Panc1 (cell line): Measurements from ENCODE around the gene CTTNBP2.

ENCODE experiments used
- POLR2AphosphoS5 ChIP-seq: IDR thresholded peaks from 2 replicates; pipeline ENCODE4 v1.6.1; 2012; ENCODE audit warnings: mild to moderate bottlenecking, low read depth, low read length, moderate library complexity
- SIN3A ChIP-seq: IDR thresholded peaks from 2 replicates; pipeline ENCODE4 v1.6.1; 2012; ENCODE audit warnings: low read depth, mild to moderate bottlenecking, low read length, moderate library complexity, borderline replicate concordance; ENCODE audit not compliant: insufficient read depth
- TCF7L2 ChIP-seq: IDR thresholded peaks from 2 replicates; pipeline ENCODE4 v1.6.1; 2011; ENCODE audit warnings: mild to moderate bottlenecking, low read depth, low read length, inconsistent platforms
- TF ChIP-seq, protein P1 (sequence below): fragments of 450-650 bp; IDR thresholded peaks from 2 replicates; pipeline ENCODE4 v1.5.1; 2017; ENCODE audit warnings: mild to moderate bottlenecking
- TF ChIP-seq, protein P2 (sequence below), 2 experiments: IDR thresholded peaks; 2 replicates each; pipeline ENCODE4 v1.6.1; 2011 to 2012; ENCODE audit warnings: low read depth in 2 of 2, control low read depth in 1 of 2, low read length in 1 of 2, mild to moderate bottlenecking in 1 of 2, moderate library complexity in 1 of 2; ENCODE audit not compliant: insufficient read depth in 1 of 2

DNA sequence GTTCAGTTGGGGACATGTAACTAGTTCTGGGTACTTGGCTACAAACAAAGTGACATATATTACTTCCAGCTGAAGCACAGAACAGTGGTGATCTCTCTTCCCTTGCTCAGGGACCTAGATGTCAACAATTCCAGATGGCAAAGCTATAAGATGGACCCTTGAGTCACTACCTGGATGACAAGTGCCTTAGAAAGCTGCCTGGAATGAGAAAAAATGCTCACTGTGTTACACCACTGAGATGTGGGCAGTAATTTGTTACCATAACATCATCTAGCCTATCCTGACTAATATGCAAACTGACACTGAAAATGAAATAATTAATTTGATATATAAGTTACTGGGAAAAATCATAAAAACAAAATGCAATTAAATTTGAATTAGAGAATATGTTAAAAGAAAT, 16.4 kb upstream of the CTTNBP2 start:
- TF ChIP-seq TCF7L2 = no peak
- TF ChIP-seq, protein P1, sequence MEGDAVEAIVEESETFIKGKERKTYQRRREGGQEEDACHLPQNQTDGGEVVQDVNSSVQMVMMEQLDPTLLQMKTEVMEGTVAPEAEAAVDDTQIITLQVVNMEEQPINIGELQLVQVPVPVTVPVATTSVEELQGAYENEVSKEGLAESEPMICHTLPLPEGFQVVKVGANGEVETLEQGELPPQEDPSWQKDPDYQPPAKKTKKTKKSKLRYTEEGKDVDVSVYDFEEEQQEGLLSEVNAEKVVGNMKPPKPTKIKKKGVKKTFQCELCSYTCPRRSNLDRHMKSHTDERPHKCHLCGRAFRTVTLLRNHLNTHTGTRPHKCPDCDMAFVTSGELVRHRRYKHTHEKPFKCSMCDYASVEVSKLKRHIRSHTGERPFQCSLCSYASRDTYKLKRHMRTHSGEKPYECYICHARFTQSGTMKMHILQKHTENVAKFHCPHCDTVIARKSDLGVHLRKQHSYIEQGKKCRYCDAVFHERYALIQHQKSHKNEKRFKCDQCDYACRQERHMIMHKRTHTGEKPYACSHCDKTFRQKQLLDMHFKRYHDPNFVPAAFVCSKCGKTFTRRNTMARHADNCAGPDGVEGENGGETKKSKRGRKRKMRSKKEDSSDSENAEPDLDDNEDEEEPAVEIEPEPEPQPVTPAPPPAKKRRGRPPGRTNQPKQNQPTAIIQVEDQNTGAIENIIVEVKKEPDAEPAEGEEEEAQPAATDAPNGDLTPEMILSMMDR = no peak
- no peak for TF ChIP-seq POLR2AphosphoS5
- no peak for TF ChIP-seq SIN3A
- TF ChIP-seq, protein P2, sequence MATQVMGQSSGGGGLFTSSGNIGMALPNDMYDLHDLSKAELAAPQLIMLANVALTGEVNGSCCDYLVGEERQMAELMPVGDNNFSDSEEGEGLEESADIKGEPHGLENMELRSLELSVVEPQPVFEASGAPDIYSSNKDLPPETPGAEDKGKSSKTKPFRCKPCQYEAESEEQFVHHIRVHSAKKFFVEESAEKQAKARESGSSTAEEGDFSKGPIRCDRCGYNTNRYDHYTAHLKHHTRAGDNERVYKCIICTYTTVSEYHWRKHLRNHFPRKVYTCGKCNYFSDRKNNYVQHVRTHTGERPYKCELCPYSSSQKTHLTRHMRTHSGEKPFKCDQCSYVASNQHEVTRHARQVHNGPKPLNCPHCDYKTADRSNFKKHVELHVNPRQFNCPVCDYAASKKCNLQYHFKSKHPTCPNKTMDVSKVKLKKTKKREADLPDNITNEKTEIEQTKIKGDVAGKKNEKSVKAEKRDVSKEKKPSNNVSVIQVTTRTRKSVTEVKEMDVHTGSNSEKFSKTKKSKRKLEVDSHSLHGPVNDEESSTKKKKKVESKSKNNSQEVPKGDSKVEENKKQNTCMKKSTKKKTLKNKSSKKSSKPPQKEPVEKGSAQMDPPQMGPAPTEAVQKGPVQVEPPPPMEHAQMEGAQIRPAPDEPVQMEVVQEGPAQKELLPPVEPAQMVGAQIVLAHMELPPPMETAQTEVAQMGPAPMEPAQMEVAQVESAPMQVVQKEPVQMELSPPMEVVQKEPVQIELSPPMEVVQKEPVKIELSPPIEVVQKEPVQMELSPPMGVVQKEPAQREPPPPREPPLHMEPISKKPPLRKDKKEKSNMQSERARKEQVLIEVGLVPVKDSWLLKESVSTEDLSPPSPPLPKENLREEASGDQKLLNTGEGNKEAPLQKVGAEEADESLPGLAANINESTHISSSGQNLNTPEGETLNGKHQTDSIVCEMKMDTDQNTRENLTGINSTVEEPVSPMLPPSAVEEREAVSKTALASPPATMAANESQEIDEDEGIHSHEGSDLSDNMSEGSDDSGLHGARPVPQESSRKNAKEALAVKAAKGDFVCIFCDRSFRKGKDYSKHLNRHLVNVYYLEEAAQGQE (IDR thresholded peaks at IDR 0.05; ENCODE audit: insufficient read depth in 1 of 2, low read depth in 2 of 2, low read length in 1 of 2) = no peak
